ENCODE data around the gene PAX7. TPM values are rescaled to one million over a fixed set of nuclear protein-coding genes. Genes with fewer than 3 reads are reported as not detected.

Gene PAX7
- total RNA-seq, 1 experiment from 2014 or later: 0.24 TPM

DNA sequence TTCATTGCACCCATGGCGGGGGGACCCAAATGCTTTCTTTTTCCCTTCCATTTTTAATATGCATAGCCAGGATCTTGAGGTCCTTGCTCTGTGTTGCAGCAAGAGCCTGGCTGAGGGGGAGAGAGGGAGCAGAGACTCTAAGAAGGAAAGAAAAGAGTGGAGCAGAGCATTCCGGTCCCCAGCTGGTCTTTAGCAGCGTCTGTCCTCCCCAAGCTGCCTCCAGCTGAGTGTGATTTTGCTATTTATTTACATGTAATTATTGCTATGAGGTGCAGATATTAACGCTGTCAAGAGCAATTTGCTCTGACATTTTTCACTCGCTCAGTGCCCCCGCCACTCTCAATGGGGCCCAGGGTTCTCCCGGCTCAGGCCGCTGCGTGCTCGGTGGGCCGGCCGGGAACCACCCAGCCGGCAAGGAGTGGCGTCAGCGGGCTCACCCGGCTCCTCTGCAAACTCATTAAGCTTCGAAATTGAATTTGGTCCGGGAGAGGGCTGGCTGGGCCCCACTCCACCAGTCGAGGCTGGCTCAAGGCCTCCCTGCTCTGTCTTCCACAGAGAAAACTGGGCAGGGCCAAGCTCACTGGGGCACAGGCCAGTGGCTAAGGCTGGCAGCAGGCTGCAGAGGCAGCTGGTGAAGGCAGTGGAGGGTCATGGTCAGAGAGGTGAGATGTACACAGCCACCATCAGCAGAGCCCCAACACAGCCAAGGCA, 93.2 kb downstream of the PAX7 start (continued):
- TF ChIP-seq FOXP1 (CRISPR knock-in tag; IDR thresholded peaks at IDR 0.05; ENCODE audit: borderline replicate concordance) (no peak), ZNF416 (CRISPR knock-in tag; IDR thresholded peaks at IDR 0.05) (no peak), TCF7 (CRISPR knock-in tag; IDR thresholded peaks at IDR 0.05; ENCODE audit: low read depth) (no peak), NFYB (CRISPR knock-in tag; conservative IDR thresholded peaks at IDR 0.05; ENCODE audit: low read depth) (no peak), SP1 (CRISPR knock-in tag; conservative IDR thresholded peaks at IDR 0.05) (no peak)
- TF ChIP-seq, protein P1, sequence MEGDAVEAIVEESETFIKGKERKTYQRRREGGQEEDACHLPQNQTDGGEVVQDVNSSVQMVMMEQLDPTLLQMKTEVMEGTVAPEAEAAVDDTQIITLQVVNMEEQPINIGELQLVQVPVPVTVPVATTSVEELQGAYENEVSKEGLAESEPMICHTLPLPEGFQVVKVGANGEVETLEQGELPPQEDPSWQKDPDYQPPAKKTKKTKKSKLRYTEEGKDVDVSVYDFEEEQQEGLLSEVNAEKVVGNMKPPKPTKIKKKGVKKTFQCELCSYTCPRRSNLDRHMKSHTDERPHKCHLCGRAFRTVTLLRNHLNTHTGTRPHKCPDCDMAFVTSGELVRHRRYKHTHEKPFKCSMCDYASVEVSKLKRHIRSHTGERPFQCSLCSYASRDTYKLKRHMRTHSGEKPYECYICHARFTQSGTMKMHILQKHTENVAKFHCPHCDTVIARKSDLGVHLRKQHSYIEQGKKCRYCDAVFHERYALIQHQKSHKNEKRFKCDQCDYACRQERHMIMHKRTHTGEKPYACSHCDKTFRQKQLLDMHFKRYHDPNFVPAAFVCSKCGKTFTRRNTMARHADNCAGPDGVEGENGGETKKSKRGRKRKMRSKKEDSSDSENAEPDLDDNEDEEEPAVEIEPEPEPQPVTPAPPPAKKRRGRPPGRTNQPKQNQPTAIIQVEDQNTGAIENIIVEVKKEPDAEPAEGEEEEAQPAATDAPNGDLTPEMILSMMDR (IDR thresholded peaks at IDR 0.05): no peak
- TF ChIP-seq, protein P2, sequence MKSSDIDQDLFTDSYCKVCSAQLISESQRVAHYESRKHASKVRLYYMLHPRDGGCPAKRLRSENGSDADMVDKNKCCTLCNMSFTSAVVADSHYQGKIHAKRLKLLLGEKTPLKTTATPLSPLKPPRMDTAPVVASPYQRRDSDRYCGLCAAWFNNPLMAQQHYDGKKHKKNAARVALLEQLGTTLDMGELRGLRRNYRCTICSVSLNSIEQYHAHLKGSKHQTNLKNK (CRISPR knock-in tag; IDR thresholded peaks at IDR 0.05): no peak
- TF ChIP-seq, protein P3, sequence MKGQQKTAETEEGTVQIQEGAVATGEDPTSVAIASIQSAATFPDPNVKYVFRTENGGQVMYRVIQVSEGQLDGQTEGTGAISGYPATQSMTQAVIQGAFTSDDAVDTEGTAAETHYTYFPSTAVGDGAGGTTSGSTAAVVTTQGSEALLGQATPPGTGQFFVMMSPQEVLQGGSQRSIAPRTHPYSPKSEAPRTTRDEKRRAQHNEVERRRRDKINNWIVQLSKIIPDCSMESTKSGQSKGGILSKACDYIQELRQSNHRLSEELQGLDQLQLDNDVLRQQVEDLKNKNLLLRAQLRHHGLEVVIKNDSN (CRISPR knock-in tag; IDR thresholded peaks at IDR 0.05): no peak
- TF ChIP-seq, protein P4, sequence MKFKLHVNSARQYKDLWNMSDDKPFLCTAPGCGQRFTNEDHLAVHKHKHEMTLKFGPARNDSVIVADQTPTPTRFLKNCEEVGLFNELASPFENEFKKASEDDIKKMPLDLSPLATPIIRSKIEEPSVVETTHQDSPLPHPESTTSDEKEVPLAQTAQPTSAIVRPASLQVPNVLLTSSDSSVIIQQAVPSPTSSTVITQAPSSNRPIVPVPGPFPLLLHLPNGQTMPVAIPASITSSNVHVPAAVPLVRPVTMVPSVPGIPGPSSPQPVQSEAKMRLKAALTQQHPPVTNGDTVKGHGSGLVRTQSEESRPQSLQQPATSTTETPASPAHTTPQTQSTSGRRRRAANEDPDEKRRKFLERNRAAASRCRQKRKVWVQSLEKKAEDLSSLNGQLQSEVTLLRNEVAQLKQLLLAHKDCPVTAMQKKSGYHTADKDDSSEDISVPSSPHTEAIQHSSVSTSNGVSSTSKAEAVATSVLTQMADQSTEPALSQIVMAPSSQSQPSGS (CRISPR knock-in tag; IDR thresholded peaks at IDR 0.05; ENCODE audit: borderline replicate concordance, low read depth): no peak
- TF ChIP-seq, protein P5, sequence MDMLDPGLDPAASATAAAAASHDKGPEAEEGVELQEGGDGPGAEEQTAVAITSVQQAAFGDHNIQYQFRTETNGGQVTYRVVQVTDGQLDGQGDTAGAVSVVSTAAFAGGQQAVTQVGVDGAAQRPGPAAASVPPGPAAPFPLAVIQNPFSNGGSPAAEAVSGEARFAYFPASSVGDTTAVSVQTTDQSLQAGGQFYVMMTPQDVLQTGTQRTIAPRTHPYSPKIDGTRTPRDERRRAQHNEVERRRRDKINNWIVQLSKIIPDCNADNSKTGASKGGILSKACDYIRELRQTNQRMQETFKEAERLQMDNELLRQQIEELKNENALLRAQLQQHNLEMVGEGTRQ (CRISPR knock-in tag; IDR thresholded peaks at IDR 0.05): no peak

DNA sequence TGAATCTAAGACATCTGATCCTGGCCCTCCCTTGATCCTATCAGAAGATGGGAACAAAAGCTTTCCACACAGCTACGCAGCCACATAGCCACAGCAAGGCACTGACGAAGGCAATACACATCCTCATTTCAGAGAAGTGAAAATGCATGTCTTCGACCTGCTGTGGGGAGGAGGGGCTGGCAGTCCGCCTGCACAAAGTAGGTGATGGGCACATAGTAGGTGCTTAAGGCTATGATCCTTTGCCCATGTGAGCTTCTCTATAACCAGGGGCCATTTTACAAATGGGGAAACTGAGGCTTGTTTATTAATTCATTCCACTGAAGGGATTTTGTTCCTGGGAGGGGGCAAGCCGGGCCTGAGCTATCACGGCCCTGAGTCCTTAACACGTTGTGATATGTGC, 94.2 kb downstream of the PAX7 start:
- H3K4me1 Mint-ChIP-seq: peaks cover 19% of the 10 kb centered on the region
- POLR2A ChIA-PET: no interaction called here

DNA sequence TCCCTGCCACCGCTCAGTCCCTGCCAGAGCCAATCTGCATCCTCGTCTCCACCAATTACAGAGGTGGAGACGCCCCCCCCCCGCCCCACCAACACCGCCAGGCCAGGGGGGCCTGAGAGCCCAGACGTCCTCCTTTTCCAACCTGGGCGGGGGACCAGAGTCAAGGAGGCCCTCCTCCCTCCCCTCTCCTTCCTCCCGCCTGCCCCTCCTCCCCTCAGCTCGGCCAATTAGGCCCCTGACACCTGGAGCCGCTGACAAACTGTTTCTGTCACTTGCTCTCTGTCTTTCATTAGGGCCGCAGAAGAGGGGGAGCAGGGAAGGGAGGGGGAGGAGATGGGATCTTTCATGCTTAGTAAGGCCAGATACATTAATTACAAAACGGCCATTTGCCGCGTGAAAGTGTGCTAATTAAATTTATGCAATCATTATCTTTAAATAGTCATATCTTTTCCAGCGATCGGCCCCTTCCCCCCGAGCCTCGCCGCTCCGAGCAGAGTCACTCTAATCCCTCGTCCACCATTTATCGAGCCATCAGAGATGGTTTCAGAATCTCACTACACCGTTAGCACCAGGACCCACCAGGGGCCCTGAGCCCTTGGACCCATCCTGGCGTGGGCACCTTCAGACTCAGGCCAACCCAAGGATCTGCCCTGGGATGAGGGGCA, 94.7 kb downstream of the PAX7 start:
- H3K27ac Mint-ChIP-seq: no peak overlapping the region
- peaks cover 19% of the 10 kb centered on the region for H3K4me1 Mint-ChIP-seq
- ATAC-seq (peak; percentile 62), DNase-seq (ENCODE audit: low spot score) (peak; percentile 42)
- ChIA-PET CTCF (interaction anchor here (0.6 to 2.1 kb wide), 7 partner anchors 69 to 743 kb away, joined by 3 to 16 read pairs (median 4); no protein-coding TSS in a partner anchor), POLR2A (no interaction called here)
- H3K4me3 Mint-ChIP-seq: no peak overlapping the region
- TF ChIP-seq FOXJ3 (CRISPR knock-in tag; IDR thresholded peaks at IDR 0.05; ENCODE audit: borderline replicate concordance) (no peak), ZNF263 (CRISPR knock-in tag; IDR thresholded peaks at IDR 0.05; ENCODE audit: low read depth) (peak; percentile 82; the same call in 1 of the 2 replicates), HMGA2 (CRISPR knock-in tag; IDR thresholded peaks at IDR 0.05) (no peak), GTF2I (CRISPR knock-in tag; conservative IDR thresholded peaks at IDR 0.05) (no peak), ZBTB21 (CRISPR knock-in tag; IDR thresholded peaks at IDR 0.05; ENCODE audit: borderline replicate concordance) (no peak)
- H3K36me3 Mint-ChIP-seq: no peaks in the 10 kb centered on the region
- H3K9me3 Mint-ChIP-seq: no peaks in the 10 kb centered on the region
- H3K27me3 Mint-ChIP-seq (ENCODE audit: low read depth): peaks cover 24% of the 10 kb centered on the region

More for the DNA sequence above, 94.2 kb downstream of the PAX7 start:
- peaks cover 30% of the 10 kb centered on the region for H3K27me3 Mint-ChIP-seq (ENCODE audit: low read depth)
- no peak for TF ChIP-seq ZNF138 (CRISPR knock-in tag; conservative IDR thresholded peaks at IDR 0.05)
- TF ChIP-seq, protein P2 (CRISPR knock-in tag; IDR thresholded peaks at IDR 0.05): no peak
- H3K27ac Mint-ChIP-seq: no peak overlapping the region
- no peaks in the 10 kb centered on the region for H3K36me3 Mint-ChIP-seq
- no peaks in the 10 kb centered on the region for H3K9me3 Mint-ChIP-seq
- DNase-seq (ENCODE audit: low spot score): no peak
- CTCF ChIA-PET: interaction anchor here (0.7 to 2.1 kb wide), 8 partner anchors 69 to 233 kb away, joined by 3 to 16 read pairs (median 4); no protein-coding TSS in a partner anchor
- H3K4me3 Mint-ChIP-seq: no peak overlapping the region
- no peak for ATAC-seq
